ENCODE data around the gene MROH8.
"Not testable (repeated sequence)": the region's sequence is repeated elsewhere in the genome, so short reads cannot be mapped to it uniquely, and the experiment has no call there.

Gene MROH8

GRCh38 chr20:37152284-37152683 lies 27.1 kb downstream of the MROH8 start:
- DNase-seq, result no peak

GRCh38 chr20:37151529-37151928 lies 27.8 kb downstream of the MROH8 start:
- DNase-seq, result no peak

- not testable (repeated sequence) for DNase-seq
Observed at GRCh38 chr20:37150864-37151263, 28.5 kb downstream of the MROH8 start.

GRCh38 chr20:37147250-37147649 lies 32.1 kb downstream of the MROH8 start:
- DNase-seq, result no peak

GRCh38 chr20:37144856-37145404 lies 34.4 kb downstream of the MROH8 start:
- no peak for DNase-seq

- DNase-seq, result no peak
Observed at GRCh38 chr20:37142708-37143107, 36.6 kb downstream of the MROH8 start.

GRCh38 chr20:37137547-37137946 lies 41.8 kb downstream of the MROH8 start:
- no peak for DNase-seq

- no peak for DNase-seq
Observed at GRCh38 chr20:37133952-37134351, 45.4 kb downstream of the MROH8 start.

- DNase-seq, result no peak
Observed at GRCh38 chr20:37131486-37131885, 47.9 kb downstream of the MROH8 start.

GRCh38 chr20:37128803-37129202 lies 50.5 kb downstream of the MROH8 start:
- no peak for DNase-seq

GRCh38 chr20:37126290-37126689 lies 53.1 kb downstream of the MROH8 start:
- not testable (repeated sequence) for DNase-seq

- DNase-seq, result peak in 1 of 2 donors; percentile 48
Observed at GRCh38 chr20:37123441-37123840, 55.9 kb downstream of the MROH8 start.

GRCh38 chr20:37120497-37120896 lies 58.9 kb downstream of the MROH8 start:
- no peak for DNase-seq

- no peak for DNase-seq
Observed at GRCh38 chr20:37119356-37120036, 59.9 kb downstream of the MROH8 start.

GRCh38 chr20:37114012-37114411 lies 65.3 kb downstream of the MROH8 start:
- DNase-seq, result no peak

- no peak for DNase-seq
Observed at GRCh38 chr20:37111926-37112455, 67.4 kb downstream of the MROH8 start.

- DNase-seq, result no peak
Observed at GRCh38 chr20:37108676-37109075, 70.7 kb downstream of the MROH8 start.

- DNase-seq, result no peak
Observed at GRCh38 chr20:37102571-37102970, 76.8 kb downstream of the MROH8 start.

- DNase-seq, result no peak
Observed at GRCh38 chr20:37096415-37097041, 82.8 kb downstream of the MROH8 start.

- peak; percentile 85 to 88 for DNase-seq
Observed at GRCh38 chr20:37095599-37096414, 83.5 kb downstream of the MROH8 start, which contains the start of gene RBL1. TSS of gene RBL1 (minus strand) at chr20:37095997. CDS start at chr20:37095928, 69 bp downstream.

- DNase-seq, result peak; percentile 61 to 65
Observed at GRCh38 chr20:37095108-37095598, 84.2 kb downstream of the MROH8 start.

GRCh38 chr20:37090407-37090806 lies 88.9 kb downstream of the MROH8 start:
- DNase-seq, result no peak
